Caki2 (cell line): ENCODE results near the gene ULBP1. TPM values are rescaled to one million over a fixed set of nuclear protein-coding genes. Genes with fewer than 3 reads are reported as not detected.
"Not testable (repeated sequence)": the region's sequence is repeated elsewhere in the genome, so short reads cannot be mapped to it uniquely, and the experiment has no call there.

Experiments used
- DNase-seq: peaks from one replicate; pipeline ENCODE4 v3.0.0-alpha.2; 2015; ENCODE audit warnings: low read depth
- in situ Hi-C: cut with HindIII; loops from 2 replicates; pipeline ENCODE4 v1.10.0; 2016; ENCODE audit warnings: low sequenced_read_pairs, low pct_unique_long_range_greater_than_20kb, mixed read lengths
- total RNA-seq: library from RNA; depleted of rRNA; stranded (reverse); fragments of >200 nt; shearing (Covaris generic); gene quantifications from 2 replicates; pipeline ENCODE4 v1.2.3, GENCODE V29; 2014; ENCODE audit warnings: low replicate concordance

The ULBP1 gene
- total RNA-seq, 1 experiment from 2014 or later: 0.57 TPM

DNA sequence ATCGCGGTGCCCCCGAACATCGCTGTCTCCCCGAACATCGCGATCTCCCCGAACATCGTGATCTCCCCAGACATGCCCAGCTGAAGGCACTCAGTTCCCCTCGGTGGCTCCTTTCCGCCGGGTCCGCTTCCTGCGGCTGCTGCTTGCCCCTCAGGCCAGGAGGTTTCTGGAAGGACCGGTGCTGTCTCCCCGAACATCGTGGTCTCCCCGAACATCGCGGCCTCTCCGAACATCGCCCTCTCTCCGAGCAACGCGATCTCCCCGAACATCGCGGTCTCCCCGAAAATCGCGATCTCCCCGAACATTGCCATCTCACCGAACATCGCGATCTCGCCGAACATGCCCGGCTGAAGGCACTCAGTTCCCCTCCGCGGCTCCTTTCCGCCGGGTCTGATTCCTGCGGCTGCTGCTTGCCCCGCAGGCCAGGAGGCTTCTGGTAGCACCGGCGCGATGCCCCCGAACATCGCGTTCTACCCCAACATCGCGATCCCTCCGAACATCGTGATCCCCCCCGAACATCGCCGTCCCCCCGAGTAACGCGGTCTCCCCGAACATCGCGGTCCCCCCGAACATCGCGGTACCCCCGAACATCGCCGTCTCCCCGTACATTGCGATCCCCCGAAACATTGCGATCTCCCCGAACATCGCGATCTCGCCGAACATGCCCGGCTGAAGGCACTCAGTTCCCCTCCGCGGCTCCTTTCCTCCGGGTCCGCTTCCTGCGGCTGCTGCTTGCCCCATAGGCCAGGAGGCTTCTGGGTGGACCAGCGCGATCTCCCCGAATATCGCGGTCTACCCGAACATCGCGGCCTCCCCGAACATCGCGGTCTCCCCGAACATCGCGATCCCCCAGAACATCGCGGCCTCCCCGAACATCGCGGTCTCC is 808 bp downstream of the ULBP1 start:
- no peak for DNase-seq
- in situ Hi-C loops: no loop called here

DNA sequence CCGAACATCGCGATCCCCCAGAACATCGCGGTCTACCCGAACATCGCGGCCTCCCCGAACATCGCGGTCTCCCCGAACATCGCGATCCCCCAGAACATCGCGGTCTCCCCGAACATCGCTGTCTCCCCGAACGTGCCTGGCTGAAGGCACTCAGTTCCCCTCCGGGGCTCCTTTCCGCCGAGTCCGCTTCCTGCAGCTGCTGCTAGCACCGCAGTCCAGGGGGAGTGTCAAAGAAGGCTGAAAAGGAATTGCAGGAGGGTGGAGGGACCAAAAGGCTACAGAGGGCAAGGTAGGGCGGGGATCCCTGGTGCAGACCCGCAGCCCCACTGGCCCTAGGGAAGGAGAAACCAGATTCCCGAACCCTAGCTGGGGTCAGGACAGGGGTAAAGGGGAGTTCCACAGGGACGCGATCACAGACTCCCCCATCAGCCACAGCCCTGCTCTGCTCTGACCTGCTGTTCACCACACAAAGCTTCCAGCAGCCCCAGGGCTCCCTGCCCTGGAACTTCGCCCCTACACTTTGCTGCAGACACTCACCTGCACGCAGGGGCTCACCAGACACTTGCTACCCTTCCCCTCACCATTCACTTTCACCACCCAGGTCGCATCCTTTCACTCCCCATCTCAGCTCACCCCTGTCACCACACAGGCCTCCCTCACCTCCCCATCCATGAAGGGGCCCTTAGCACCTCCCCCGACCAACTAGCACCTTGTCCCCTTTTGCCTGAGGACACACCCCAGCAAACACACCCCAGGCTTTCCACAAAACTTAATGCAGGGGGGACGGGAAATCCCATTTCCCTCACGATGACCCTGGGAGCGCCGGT is 1.7 kb downstream of the ULBP1 start:
- in situ Hi-C loops: no loop called here
- no peak for DNase-seq

DNA sequence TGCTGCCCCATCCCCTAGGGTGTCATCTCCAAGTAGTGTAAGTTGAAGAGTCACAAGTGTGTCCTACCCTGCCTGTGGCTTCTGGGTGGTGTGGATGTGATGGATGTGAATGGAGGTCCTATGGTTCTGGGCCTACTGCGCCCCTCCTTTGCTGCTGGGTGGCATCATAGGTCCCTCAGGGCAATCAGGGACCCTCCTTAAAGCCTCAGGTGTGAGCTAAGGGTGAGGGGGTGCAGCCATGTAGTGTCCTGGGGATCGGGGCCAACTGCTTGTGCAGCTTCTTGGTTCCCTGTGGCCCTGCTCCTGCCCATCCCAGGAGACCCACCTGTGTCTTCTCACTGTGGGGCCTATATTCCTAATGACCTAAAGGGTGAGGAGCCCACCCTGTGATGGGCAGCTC is 2.6 kb downstream of the ULBP1 start:
- DNase-seq, in situ Hi-C loops: not testable (repeated sequence)

DNA sequence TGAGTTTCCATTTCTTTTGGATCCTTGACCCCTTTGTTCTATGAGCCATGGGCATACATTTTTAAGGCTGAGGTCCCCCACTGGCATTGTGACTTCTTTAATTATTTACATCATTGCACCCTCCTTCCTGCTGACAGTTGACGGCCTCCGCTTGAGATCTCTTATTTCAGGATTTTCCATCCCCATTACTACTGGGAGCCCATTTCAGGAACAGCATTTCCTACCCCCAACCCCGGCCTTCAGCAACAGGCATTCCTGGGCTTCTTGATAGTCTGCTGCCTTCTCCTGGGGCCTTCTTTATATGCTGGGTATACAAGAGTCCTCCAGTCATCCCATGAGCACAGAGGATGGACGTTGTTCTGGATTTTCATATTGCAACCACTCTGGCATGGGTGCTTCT is 3.8 kb downstream of the ULBP1 start:
- no peak for DNase-seq
- in situ Hi-C loops: no loop called here

DNA sequence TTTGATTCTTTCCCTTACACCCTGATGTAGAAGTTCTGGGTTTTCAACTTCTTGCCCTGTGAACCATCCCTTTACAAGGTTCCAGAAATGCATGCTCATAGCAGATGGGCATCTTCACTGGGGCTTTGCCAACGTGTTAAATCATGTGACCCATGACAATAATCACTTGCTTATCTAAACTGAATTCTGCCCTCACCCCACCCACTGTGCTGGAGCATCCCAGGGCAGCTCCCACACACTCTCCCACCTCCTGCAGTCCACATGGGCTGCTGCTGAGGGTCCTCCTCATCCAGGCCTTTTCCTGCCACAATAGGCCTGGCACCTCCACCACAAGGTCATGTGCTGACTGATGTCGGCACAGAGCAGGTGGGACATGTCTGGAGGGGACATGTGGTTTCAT is 4.3 kb downstream of the ULBP1 start:
- not testable (repeated sequence) for DNase-seq

DNA sequence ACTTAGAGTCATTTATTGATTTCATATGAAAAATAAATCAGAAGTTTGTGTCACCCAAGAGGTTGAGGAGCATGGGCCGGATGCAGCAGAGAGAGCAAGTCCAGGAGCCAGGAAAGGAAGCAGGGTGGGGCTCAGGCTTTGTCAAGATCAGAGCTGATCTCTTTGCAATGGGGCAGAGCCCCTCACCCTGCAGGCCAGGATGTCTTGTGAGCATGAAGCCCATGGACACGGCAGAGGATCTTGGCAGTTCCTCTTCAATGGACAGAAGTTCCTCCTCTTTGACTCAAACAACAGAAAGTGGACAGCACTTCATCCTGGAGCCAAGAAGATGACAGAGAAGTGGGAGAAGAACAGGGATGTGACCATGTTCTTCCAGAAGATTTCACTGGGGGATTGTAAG is 5.2 kb downstream of the ULBP1 start:
- DNase-seq, in situ Hi-C loops: not testable (repeated sequence)

More for the DNA sequence above, 4.3 kb downstream of the ULBP1 start:
- in situ Hi-C loops: not testable (repeated sequence)

DNA sequence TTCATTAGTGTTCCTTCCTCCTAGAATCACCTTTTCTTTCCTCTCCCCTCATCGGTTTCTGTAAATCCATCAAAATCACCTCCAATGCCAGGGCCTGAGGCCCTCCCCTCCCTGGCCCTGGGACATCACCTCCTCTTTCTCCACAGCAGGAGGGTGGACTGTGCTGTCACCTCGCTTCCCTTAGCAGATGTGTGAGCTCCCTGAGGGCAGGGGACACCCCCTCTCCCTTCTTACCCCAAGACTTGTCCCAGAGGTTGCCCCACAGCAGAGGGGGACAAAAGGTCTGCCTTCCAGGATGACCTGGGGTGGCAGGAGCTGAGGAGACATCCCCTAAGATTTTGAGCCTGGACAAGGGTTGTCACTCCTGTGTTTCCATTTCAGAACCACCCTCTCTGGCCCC is 5.9 kb downstream of the ULBP1 start:
- no peak for DNase-seq
- in situ Hi-C loops: no loop called here

DNA sequence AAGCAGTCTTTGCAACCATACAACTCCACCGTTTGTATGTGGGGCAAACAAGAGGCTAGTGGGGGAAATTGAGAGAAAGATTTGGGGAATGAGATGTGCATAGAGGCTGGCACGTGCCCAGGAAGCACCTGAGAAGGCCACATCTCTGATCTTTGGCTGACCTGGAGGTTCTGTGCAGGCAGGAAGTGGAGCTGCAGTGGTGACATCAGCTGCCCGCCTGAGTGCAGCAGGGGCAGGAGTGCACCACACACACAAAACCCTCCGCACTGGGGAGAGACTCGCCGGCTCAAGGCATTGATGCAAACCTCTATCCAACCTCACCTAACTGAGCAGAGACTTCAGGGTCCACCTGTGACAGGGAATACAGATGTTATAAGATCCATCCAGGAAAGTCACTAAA is 10.7 kb downstream of the ULBP1 start:
- DNase-seq, in situ Hi-C loops: not testable (repeated sequence)

DNA sequence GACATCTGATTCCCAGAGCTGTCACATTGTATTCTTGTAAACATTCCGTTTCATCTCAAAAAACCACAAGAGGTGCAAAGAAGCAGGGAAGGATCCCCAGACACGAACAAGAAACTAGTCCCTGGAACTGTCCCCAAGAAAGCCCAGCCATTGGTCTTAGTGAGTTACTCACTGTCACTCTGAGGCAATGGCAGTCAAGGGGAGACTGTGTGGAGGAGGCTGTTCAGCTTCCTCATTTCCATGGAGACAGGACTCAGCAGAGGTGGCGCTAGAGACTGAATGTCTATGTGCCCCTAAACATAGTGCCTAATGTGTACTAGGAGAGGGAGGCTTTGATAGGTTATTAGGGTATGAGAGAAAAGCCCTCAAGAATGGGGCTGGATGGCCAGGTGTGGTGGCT is 11.1 kb downstream of the ULBP1 start:
- in situ Hi-C loops: no loop called here
- no peak for DNase-seq

DNA sequence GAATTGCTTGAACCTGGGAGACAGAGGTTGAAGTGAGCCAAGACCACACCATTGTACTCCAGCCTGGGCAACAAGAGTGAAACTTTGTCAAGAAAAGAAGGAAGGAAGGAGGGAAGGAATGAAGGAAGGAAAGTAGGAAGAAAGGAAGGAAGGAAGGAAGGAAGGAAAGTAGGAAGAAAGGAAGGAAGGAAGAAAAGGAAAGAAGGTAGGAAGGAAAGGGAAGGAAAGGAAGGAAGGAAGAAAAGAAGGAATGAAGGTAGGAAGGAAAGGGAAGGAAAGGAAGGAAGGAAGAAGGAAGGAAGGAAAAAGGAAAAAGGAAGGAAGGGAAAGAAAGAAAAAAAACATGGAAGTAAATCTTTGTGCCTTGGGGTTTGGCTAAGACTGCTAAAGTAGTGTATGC is 11.7 kb downstream of the ULBP1 start:
- in situ Hi-C loops: no loop called here
- DNase-seq: no peak

DNA sequence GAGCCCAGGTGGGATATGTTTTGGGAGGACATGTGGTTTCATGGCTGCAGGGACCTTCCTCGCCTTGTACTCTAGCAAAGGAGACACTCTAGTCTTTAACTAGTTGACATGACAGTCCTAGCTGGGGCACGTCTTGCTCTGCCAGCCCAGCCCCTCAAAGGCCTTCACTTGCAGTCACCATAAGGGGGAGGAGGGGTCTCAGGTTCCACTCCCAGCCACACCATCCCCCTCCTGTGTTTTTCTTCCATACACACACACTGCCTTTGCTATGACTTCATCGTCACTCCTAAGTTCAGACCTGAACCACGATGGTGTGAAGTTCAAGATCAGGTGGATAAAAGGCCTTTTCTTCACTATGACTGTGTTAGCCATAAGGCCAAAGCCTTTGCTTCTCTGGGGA is 13.5 kb downstream of the ULBP1 start:
- in situ Hi-C loops: no loop called here
- DNase-seq: no peak

DNA sequence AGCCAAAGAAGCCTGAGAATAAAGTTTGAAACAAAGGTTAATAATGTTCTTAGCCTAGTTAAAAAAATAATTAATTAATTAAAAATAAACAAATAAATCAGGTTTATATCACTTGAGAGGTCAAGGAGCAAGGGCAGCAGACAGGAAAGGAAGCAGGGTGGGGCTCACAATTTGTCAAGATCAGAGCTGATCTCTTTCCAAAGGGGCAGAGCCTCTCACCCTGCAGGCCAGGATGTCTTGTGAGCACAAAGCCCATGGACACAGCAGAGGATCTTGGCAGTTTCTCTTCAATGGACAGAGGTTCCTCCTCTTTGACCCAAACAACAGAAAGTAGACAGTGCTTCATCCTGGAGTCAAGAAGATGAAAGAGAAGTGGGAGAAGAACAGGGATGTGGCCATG is 14.9 kb downstream of the ULBP1 start:
- no peak for DNase-seq
- in situ Hi-C loops: no loop called here

DNA sequence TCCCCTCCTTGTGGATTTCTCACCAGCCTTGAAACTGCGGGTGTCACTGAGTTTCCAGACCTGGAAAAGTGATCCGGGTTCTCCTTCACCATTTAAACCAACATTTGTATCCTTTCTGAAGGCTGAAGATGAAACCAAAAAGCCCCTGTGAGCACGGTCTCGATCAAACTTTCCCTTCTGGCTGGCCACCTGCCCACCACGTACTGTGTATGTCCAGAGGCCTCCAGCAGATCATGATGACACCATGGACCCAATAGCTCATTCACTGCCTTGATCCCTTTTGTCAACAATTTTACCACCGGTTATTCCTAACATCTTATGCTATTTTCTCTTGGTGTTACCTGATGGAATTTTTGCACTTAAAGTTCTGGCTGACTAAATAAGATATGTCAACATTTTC is 15.6 kb downstream of the ULBP1 start:
- DNase-seq: no peak
- in situ Hi-C loops: no loop called here

DNA sequence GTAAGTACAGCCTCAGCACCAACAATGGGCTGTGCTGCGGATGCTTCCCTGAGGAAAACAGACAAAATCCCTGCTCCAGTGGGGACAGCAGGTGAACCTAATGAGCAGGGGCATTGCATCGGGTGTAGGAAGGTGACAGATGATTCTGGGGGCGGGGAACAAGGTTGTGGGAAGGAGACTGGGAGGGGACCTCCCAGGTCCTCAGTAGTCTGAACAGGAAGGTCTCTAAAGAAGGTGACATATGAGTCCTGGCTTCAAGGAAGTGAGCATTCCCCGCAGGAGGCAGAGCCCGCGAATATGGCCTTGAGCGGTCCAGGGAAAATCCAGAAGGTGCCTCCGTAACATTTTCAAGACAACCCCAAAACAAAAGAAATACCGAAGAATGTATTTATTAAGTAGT is 19.4 kb downstream of the ULBP1 start:
- no peak for DNase-seq
- in situ Hi-C loops: no loop called here

DNA sequence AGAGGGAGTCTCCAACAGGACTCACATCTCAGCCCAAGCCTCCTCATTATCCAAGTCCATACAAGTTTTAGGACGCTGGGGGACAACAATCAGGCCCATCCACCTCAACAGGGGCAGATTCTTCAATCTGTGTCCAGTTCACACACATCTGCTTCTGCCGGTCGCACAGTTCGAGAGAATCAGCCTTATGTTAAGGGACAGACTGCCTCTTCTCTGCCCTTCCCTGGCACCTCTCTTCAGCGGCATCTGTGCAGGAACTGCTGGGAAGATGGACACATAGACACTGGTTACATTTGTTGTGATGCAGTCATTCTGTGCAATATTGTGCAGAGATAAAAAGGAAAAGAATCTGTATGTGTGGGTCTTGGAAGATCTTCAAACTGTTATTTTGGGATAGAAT is 21.0 kb downstream of the ULBP1 start:
- no peak for DNase-seq
- in situ Hi-C loops: no loop called here

DNA sequence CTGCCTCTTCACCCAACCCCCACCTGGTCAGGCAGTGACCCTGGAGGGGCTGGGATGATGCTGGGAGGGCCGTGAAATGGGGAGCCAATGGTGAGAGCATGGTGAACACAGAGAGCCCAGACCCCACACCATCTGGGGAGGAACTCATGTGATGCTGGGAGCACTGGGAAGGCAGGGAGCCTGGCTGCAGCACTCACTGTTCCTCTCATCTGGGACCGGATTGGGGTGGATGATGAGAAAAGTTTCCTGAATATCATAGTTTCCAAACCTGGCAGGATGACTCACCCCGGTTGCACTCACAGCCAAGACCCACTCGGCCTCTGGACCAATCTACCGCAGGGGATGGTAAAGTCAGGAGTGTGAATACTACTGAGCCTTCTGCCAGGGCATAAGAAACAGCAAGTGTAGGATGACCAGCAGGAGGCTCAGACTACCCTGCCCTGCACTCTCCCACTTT is 21.8 kb downstream of the ULBP1 start:
- no peak for DNase-seq
- in situ Hi-C loops: no loop called here

DNA sequence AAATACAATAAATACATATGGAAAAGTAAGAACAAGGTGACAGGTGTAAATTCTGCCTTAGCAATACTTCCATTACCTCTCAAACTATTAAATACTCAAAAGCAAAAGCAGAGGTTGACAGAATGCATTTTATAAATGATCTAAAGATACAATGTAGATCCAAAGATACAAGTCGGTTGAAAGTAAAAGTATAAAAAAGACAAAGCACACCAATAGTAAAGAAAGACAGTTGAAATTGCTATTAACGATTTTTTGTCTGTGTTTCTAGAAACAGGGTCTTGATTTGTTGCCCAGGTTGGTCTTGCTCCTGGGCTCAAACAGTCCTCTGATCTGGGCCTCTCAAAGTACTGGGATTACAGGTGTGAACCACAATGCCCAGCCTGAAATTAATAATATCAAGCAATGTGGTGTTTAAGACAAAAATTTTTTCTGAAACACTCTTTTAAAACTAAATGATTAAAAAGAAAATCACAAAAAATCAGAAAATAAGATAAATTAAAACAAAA is 23.9 kb downstream of the ULBP1 start:
- no peak for DNase-seq
- in situ Hi-C loops: no loop called here

DNA sequence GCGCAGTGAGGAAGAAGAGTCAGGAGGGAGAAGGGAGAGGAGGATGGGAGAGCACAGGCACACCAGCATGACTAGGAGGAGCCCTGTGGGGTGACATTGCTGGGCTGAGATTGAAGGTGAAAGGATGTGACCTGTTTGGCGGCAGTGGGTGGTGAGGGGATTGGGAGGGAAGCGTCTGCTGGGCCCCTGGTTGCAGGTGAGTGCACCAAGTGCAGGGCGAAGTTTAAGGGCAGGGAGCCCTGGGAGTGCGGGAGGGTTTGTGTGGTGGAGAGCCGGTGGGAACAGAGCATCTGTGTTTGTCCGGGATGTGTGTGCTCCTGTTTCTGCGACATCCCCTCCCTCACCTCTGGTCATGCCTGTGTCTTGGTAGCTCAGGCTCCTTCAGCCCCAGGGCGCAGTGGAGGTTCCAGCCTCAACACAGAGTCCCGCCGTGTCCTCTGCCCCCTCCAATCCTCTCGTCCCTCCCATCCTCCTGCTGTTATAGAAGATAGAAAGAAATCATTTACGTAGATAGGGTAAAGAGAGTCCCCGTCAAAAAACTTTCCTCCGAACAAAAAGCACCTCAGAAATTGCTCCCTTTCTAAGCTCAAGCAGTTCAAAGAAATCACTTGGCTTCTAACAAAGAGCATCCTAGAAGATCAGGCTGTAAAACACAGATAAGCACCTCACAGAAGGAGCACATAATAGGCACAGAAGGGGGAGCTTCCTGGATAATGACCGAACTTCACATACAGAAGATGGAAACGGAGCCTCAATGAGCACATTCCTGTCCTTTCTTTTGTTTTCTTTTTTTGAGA is 25.0 kb downstream of the ULBP1 start:
- DNase-seq: no peak
- in situ Hi-C loops: no loop called here
